Gastroesophageal sphincter (tissue), 4 donors: Measurements from ENCODE around the gene SIPA1L3. TPM values are rescaled to one million over a fixed set of nuclear protein-coding genes. Genes with fewer than 3 reads are reported as not detected.

Experiments used
- ATAC-seq: fragments of 150-250 bp; one replicate; pipeline ENCODE4 v1.9.1; 2016; ENCODE audit warnings: mild to moderate bottlenecking, moderate library complexity
- H3K27ac ChIP-seq, 4 donors: fragments of 200-600 bp; sonication (generic) in 3 of 4; 1 replicate in 3 of 4; 2 replicates in 1 of 4; pipeline ENCODE4 v1.5.1; 2016 to 2019
- H3K27me3 ChIP-seq: fragments of 200-600 bp; sonication (generic); one replicate; pipeline ENCODE4 v1.5.1; 2019
- H3K36me3 ChIP-seq, 2 donors: fragments of 200-600 bp; sonication (generic); one replicate each; pipeline ENCODE4 v1.5.1; 2019; ENCODE audit warnings: control low read depth in 1 of 2
- H3K4me1 ChIP-seq, 3 donors: fragments of 200-600 bp; sonication (generic); 1 replicate in 2 of 3; 2 replicates in 1 of 3; pipeline ENCODE4 v1.5.1; 2016 to 2019; ENCODE audit warnings: control low read depth in 2 of 3
- H3K4me3 ChIP-seq, 2 donors: fragments of 200-600 bp; sonication (generic); one replicate each; pipeline ENCODE4 v1.5.1; 2019; ENCODE audit warnings: mild to moderate bottlenecking in 1 of 2, moderate library complexity in 1 of 2
- H3K9me3 ChIP-seq, 3 donors: fragments of 200-600 bp; sonication (generic); one replicate each; pipeline ENCODE4 v1.5.1; 2017 to 2019; ENCODE audit warnings: control low read depth in 2 of 3
- EP300 ChIP-seq: sonication (generic); formaldehyde crosslinking; IDR thresholded peaks from one replicate; pipeline ENCODE4 v1.6.1; 2017; ENCODE audit warnings: antibody characterized with exemption, mild to moderate bottlenecking
- POLR2A ChIP-seq, 2 donors: fragments of 450-650 bp; IDR thresholded peaks; one replicate each; pipeline ENCODE4 v1.6.1; 2017; ENCODE audit warnings: antibody characterized with exemption in 2 of 2, mild to moderate bottlenecking in 2 of 2, moderate library complexity in 1 of 2
- POLR2AphosphoS5 ChIP-seq: sonication (generic); formaldehyde crosslinking; IDR thresholded peaks from one replicate; pipeline ENCODE4 v1.6.1; 2017; ENCODE audit warnings: antibody characterized with exemption
- WGBS, 2 donors: methylation state at CpG; one replicate each; pipeline ENCODE4 v1.1.5; 2018; ENCODE audit warnings: low coverage in 1 of 2; 5-methylcytosine and 5-hydroxymethylcytosine counted together
- total RNA-seq, 4 donors: library from RNA; depleted of rRNA; stranded (reverse); fragments of >200 nt; gene quantifications; one replicate each; pipeline ENCODE4 v1.1.0, GENCODE V29; 2016
- TF ChIP-seq, protein P1 (sequence below), 4 experiments: fragments of 200-600 bp in 2 of 4; fragments of 450-650 bp in 2 of 4; sonication (generic) in 1 of 4; IDR thresholded peaks; one replicate each; pipeline ENCODE4 v1.5.1; 2017 to 2019; ENCODE audit warnings: antibody characterized with exemption in 4 of 4, mild to moderate bottlenecking in 2 of 4, moderate library complexity in 2 of 4

SIPA1L3 gene
- total RNA-seq, 4 donors from 2014 or later, result 5.9 to 20.2 (median 11.8) TPM

DNA sequence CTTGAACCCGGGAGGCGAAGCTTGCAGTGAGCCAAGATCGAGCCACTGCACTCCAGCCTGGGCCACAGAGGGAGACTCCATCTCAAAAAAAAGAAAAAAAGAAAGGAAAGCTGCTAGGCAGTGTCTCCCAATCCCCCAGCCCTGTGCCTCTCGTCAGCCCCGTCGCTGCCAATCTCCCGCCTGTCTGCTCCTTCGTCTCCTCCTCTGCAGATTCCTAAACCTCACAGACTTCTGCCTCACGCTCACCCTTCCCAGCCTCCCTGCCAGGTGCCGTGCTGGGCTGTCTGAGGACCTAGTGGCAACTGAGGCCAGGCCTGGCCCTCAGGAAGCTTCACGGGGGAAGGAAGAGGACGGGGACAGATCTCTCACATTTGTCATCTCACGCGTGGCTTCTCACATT lies 295.5 kb downstream of the SIPA1L3 start:
- H3K27ac ChIP-seq, result no peak overlapping the region
- H3K4me3 ChIP-seq, result no peak overlapping the region
- no peak for ATAC-seq
- 87 to 97% methylated on average over 10 of the region's 14 CpGs for WGBS, 2 donors
- peaks cover 0 to 92% of the 10 kb centered on the region in 2 donors for H3K36me3 ChIP-seq
- no peak for TF ChIP-seq POLR2A (IDR thresholded peaks at IDR 0.05)
- TF ChIP-seq, protein P1, sequence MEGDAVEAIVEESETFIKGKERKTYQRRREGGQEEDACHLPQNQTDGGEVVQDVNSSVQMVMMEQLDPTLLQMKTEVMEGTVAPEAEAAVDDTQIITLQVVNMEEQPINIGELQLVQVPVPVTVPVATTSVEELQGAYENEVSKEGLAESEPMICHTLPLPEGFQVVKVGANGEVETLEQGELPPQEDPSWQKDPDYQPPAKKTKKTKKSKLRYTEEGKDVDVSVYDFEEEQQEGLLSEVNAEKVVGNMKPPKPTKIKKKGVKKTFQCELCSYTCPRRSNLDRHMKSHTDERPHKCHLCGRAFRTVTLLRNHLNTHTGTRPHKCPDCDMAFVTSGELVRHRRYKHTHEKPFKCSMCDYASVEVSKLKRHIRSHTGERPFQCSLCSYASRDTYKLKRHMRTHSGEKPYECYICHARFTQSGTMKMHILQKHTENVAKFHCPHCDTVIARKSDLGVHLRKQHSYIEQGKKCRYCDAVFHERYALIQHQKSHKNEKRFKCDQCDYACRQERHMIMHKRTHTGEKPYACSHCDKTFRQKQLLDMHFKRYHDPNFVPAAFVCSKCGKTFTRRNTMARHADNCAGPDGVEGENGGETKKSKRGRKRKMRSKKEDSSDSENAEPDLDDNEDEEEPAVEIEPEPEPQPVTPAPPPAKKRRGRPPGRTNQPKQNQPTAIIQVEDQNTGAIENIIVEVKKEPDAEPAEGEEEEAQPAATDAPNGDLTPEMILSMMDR (IDR thresholded peaks at IDR 0.05), result no peak
- TF ChIP-seq EP300, result no peak
- no peak for TF ChIP-seq POLR2AphosphoS5
- no peaks in the 10 kb centered on the region for H3K4me1 ChIP-seq
- H3K27me3 ChIP-seq, result peaks cover 35% of the 10 kb centered on the region
- H3K9me3 ChIP-seq, result no peaks in the 10 kb centered on the region

DNA sequence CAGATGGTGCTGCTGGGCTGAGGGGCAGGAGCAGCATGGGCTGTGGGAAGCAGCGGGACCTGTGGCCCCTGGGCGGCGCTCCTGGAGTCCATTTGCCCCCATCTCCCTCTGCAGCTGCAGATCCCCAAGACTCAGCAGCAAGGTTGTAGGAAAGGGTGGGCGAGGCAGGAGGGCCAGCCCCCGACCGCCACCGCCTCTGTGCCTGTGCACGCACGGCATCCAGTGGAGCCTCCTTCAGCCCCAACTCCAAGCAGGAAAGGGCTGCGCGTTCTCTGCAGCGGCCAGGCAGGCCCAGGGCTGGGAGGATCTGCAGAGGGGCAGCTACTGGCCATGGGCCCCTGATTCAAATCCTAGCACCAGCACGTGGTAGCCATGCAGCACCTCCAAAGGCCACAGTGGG lies 296.2 kb downstream of the SIPA1L3 start:
- Histone ChIP-seq H3K27me3 (peaks cover 40% of the 10 kb centered on the region), H3K27ac (no peak overlapping the region), H3K4me3 (no peak overlapping the region), H3K9me3 (no peaks in the 10 kb centered on the region), H3K4me1 (no peaks in the 10 kb centered on the region), H3K36me3 (peaks cover 0 to 85% of the 10 kb centered on the region in 2 donors)
- no peak for TF ChIP-seq EP300
- TF ChIP-seq, protein P1 (IDR thresholded peaks at IDR 0.05), result no peak
- TF ChIP-seq POLR2A (IDR thresholded peaks at IDR 0.05), result no peak
- no peak for TF ChIP-seq POLR2AphosphoS5
- no peak for ATAC-seq
- no CpG with 5 or more reads among the region's 13 CpGs for WGBS, 2 donors

DNA sequence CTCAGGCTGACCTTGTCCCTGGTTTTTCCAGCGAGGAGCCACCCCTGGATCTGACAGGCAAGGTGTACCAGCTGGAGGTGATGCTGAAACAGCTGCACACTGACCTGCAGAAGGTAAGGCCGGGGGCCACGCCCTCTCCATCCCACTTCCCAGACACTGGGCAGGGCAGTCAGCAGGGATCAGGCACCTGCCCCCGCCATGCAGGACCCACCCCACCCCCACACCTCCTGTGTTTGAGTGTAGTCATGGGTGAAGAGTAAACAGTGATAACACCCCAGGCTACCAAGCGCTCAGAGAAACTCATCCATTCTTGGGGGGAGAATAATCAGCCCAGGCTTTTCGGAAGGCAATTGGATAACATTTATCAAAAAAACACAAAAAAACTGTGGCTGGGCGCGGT lies 297.1 kb downstream of the SIPA1L3 start:
- 91 to 92% methylated on average over 2 to 3 of the region's 8 CpGs for WGBS, 2 donors
- TF ChIP-seq POLR2A (IDR thresholded peaks at IDR 0.05) (no peak), EP300 (no peak), POLR2AphosphoS5 (no peak)
- TF ChIP-seq, protein P1 (IDR thresholded peaks at IDR 0.05), result no peak
- ATAC-seq, result no peak
- Histone ChIP-seq H3K4me1 (peaks cover 0 to 8% (median under 1%) of the 10 kb centered on the region in 3 donors), H3K4me3 (no peak overlapping the region), H3K27me3 (peaks cover 49% of the 10 kb centered on the region), H3K27ac (no peak overlapping the region), H3K36me3 (peaks cover 0 to 76% of the 10 kb centered on the region in 2 donors), H3K9me3 (no peaks in the 10 kb centered on the region)

DNA sequence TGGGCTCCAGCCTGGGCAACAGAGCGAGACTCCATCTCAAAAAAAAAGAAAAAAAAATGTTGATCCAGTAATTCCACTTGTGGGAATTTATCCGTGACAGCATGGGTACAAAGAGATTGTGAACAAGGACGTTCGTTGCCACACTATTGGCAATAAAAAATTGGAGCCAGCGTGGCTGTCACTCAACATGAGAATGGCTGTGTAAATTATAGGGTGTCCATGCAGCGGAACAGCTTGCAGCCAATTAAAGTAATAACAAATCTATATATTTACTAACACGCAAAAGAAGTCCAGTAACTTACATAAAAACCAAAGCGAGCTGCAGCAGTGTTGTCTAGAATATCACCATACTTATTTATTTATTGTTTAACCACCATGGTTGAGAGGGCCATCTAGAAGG lies 297.7 kb downstream of the SIPA1L3 start:
- H3K9me3 ChIP-seq, result no peaks in the 10 kb centered on the region
- TF ChIP-seq POLR2AphosphoS5 (no peak), POLR2A (IDR thresholded peaks at IDR 0.05) (no peak)
- TF ChIP-seq, protein P1 (IDR thresholded peaks at IDR 0.05), result no peak
- 91 to 95% methylated on average over 7 to 8 of the region's 8 CpGs for WGBS, 2 donors
- peaks cover 0 to 14% (median 7%) of the 10 kb centered on the region in 3 donors for H3K4me1 ChIP-seq
- H3K36me3 ChIP-seq, result peaks cover 0 to 71% of the 10 kb centered on the region in 2 donors
- H3K27ac ChIP-seq, result no peak overlapping the region
- H3K4me3 ChIP-seq, result no peak overlapping the region
- ATAC-seq, result no peak
- peaks cover 55% of the 10 kb centered on the region for H3K27me3 ChIP-seq

DNA sequence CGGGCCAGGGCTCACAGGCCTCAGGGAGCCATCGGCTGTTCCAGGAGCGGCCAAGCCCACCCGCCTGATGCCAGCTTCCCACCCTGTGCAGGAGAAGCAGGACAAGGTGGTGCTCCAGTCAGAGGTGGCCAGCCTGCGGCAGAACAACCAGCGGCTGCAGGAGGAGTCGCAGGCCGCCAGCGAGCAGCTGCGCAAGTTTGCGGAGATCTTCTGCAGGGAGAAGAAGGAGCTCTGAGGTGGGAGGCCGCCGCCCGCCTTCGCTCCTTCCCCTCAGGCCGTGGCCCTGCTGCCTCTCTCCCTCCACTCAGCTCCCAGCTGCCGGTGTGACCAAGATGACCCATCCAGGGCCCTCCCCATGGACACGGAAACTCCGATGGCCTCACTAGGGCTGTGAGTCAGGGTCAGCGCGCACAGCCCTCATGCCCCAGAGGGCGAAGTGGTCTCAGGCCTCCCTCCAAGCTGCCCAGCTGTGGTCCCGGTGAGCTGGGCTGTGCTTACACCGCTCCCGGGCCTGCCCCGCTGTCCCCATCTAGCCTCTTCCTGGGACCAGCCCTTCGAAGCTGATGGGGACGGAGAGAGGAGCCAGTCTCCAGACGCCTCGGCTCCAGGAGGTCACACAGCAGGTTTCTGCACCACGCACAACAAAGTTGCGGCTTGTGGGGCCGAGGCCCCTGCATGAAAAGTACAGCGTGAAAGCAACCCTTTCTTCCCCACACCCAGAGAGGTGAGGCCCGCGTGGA lies 299.2 kb downstream of the SIPA1L3 start:
- no peak for ATAC-seq
- no peak overlapping the region for H3K4me3 ChIP-seq
- TF ChIP-seq POLR2A (IDR thresholded peaks at IDR 0.05), result no peak
- no peak for TF ChIP-seq POLR2AphosphoS5
- TF ChIP-seq EP300, result no peak
- TF ChIP-seq, protein P1 (IDR thresholded peaks at IDR 0.05), result no peak
- peaks cover 0 to 29% (median 21%) of the 10 kb centered on the region in 3 donors for H3K4me1 ChIP-seq
- peaks cover 70% of the 10 kb centered on the region for H3K27me3 ChIP-seq
- H3K27ac ChIP-seq, result no peak overlapping the region
- H3K36me3 ChIP-seq, result peaks cover 0 to 59% of the 10 kb centered on the region in 2 donors
- WGBS, 2 donors, result 78 to 80% methylated on average over 1 to 8 of the region's 36 CpGs
- H3K9me3 ChIP-seq, result no peaks in the 10 kb centered on the region
